B cell (primary cell): ENCODE measurements around the gene LIMCH1. TPM values are rescaled to one million over a fixed set of nuclear protein-coding genes. Genes with fewer than 3 reads are reported as not detected.

ENCODE experiments used
- polyA plus RNA-seq: library from polyadenylated mRNA; depleted of rRNA; stranded (reverse); fragments of >200 nt; gene quantifications from 2 replicates; pipeline ENCODE4 v1.2.3, GENCODE V29; 2012
- total RNA-seq, 2 donors: library from RNA; stranded (reverse); fragments of 120-200 nt in 1 of 2; gene quantifications; 1 replicate in 1 of 2; 2 replicates in 1 of 2; pipeline versions ENCODE4 v1.2.3 to v1.2.4, GENCODE V29; 2013 to 2022

The LIMCH1 gene
- total and polyA plus RNA-seq, 2 donors (not counting 1 experiment from before 2014, with no cell fraction given): not detected

Other genes with a start within 250 kb of the LIMCH1 start
- gene PHOX2B, start 210.6 kb downstream of the LIMCH1 start, total RNA-seq: not detected in 2 replicates
- not detected in 2 replicates for gene PHOX2B, start 210.6 kb downstream of the LIMCH1 start, polyA plus RNA-seq